MM.1S (cell line): Measurements from ENCODE around the gene CIITA.
"Not testable (repeated sequence)": the region's sequence is repeated elsewhere in the genome, so short reads cannot be mapped to it uniquely, and the experiment has no call there.

Experiments
- DNase-seq: peaks from one replicate; pipeline ENCODE4 v3.0.0-alpha.2; 2015
- H2AFZ ChIP-seq: fragments of 300-600 bp; sonication (generic); 2 replicates; pipeline ENCODE4 v1.6.0; 2016; ENCODE audit warnings: antibody characterized with exemption, low read length
- H3F3A ChIP-seq: fragments of 300-600 bp; sonication (generic); 2 replicates; pipeline ENCODE4 v1.6.1; 2016; ENCODE audit warnings: mild to moderate bottlenecking, antibody characterized with exemption, low read length, moderate library complexity, mixed read lengths; ENCODE audit not compliant: insufficient read depth
- H3K27ac ChIP-seq: fragments of 300-600 bp; sonication (generic); 2 replicates; pipeline ENCODE4 v1.5.1; 2016; ENCODE audit warnings: mild to moderate bottlenecking, low read length
- H3K27me3 ChIP-seq: fragments of 300-600 bp; sonication (generic); replicated peaks from 2 replicates; pipeline ENCODE4 v1.6.0; 2016; ENCODE audit warnings: low read length; ENCODE audit not compliant: insufficient read depth
- H3K36me3 ChIP-seq: fragments of 300-600 bp; sonication (generic); replicated peaks from 2 replicates; pipeline ENCODE4 v1.6.1; 2016; ENCODE audit warnings: mild to moderate bottlenecking, low read length, mixed read lengths; ENCODE audit not compliant: insufficient read depth
- H3K4me1 ChIP-seq: fragments of 300-600 bp; sonication (generic); 2 replicates; pipeline ENCODE4 v1.6.1; 2016; ENCODE audit warnings: low read length, mixed read lengths
- H3K4me2 ChIP-seq: fragments of 300-600 bp; sonication (generic); 2 replicates; pipeline ENCODE4 v1.6.0; 2016; ENCODE audit warnings: low read depth, low read length
- H3K4me3 ChIP-seq: fragments of 300-600 bp; sonication (generic); 2 replicates; pipeline ENCODE4 v1.5.1; 2016; ENCODE audit warnings: low read length, mixed read lengths
- H3K79me2 ChIP-seq: fragments of 300-600 bp; sonication (generic); 2 replicates; pipeline ENCODE4 v1.6.1; 2016; ENCODE audit warnings: mixed run types, low read length, mixed read lengths
- H3K9ac ChIP-seq: fragments of 300-600 bp; sonication (generic); 2 replicates; pipeline ENCODE4 v1.6.1; 2016; ENCODE audit warnings: low read length, mixed read lengths
- H3K9me2 ChIP-seq: fragments of 300-600 bp; sonication (generic); replicated peaks from 2 replicates; pipeline ENCODE4 v1.6.1; 2016; ENCODE audit warnings: mild to moderate bottlenecking, low read length, mixed read lengths; ENCODE audit not compliant: insufficient read depth
- H3K9me3 ChIP-seq: fragments of 300-600 bp; sonication (generic); replicated peaks from 2 replicates; pipeline ENCODE4 v1.6.1; 2016; ENCODE audit warnings: mild to moderate bottlenecking, low read length, mixed read lengths; ENCODE audit not compliant: insufficient read depth
- H4K20me1 ChIP-seq: fragments of 300-600 bp; sonication (generic); 2 replicates; pipeline ENCODE4 v1.6.1; 2016; ENCODE audit warnings: mild to moderate bottlenecking, low read length, moderate library complexity, mixed read lengths; ENCODE audit not compliant: insufficient read depth
- CTCF ChIP-seq: fragments of 300-600 bp; sonication (generic); IDR thresholded peaks from 2 replicates; pipeline ENCODE4 v1.5.1; 2016; ENCODE audit warnings: antibody characterized with exemption, low read length, mixed read lengths
- EZH2 ChIP-seq: fragments of 300-600 bp; sonication (generic); optimal IDR thresholded peaks from 2 replicates; pipeline ENCODE3; 2017; ENCODE audit warnings: low read depth, mild to moderate bottlenecking, antibody characterized with exemption, low read length, mixed read lengths
- EZH2phosphoT487 ChIP-seq: fragments of 300-600 bp; sonication (generic); IDR thresholded peaks from 2 replicates; pipeline ENCODE4 v1.6.1; 2018; ENCODE audit warnings: antibody characterized with exemption, low read length

Gene CIITA

GRCh38 chr16:10939649-10940234 is 62.7 kb downstream of the CIITA start:
- H3K27me3 ChIP-seq, result no peaks in the 10 kb centered on the region
- no peak overlapping the region for H2AFZ ChIP-seq
- no peak overlapping the region for H3K27ac ChIP-seq
- TF ChIP-seq EZH2phosphoT487 (no peak), CTCF (no peak), EZH2 (no peak)
- peak overlapping the region; percentile 66; the same call in 1 of the 2 replicates for H3K9ac ChIP-seq
- no peaks in the 10 kb centered on the region for H3K36me3 ChIP-seq
- H3K4me3 ChIP-seq, result 0 out of 2 replicates have a peak overlapping the region, but pooled peaks have one; percentile 82
- H3K79me2 ChIP-seq, result peaks cover 61% of the 10 kb centered on the region
- no peak for DNase-seq
- H3F3A ChIP-seq, result 0 out of 2 replicates have a peak, but pooled peaks cover 6% of the 10 kb centered on the region
- H3K4me1 ChIP-seq, result peaks cover 38% of the 10 kb centered on the region
- peak overlapping the region; percentile 91 for H3K4me2 ChIP-seq
- H3K9me3 ChIP-seq, result no peaks in the 10 kb centered on the region
- no peaks in the 10 kb centered on the region for H3K9me2 ChIP-seq
- H4K20me1 ChIP-seq, result peaks cover 6% of the 10 kb centered on the region; the same call in 1 of the 2 replicates

GRCh38 chr16:10940501-10941079 is 63.6 kb downstream of the CIITA start:
- H3K9me2 ChIP-seq, result no peaks in the 10 kb centered on the region
- H3K27me3 ChIP-seq, result no peaks in the 10 kb centered on the region
- peaks cover 61% of the 10 kb centered on the region for H3K79me2 ChIP-seq
- 0 out of 2 replicates have a peak, but pooled peaks cover 6% of the 10 kb centered on the region for H3F3A ChIP-seq
- peak overlapping the region; percentile 82 for H3K4me3 ChIP-seq
- H3K9me3 ChIP-seq, result no peaks in the 10 kb centered on the region
- peak overlapping the region; percentile 66; the same call in 1 of the 2 replicates for H3K9ac ChIP-seq
- no peaks in the 10 kb centered on the region for H3K36me3 ChIP-seq
- no peak overlapping the region for H2AFZ ChIP-seq
- TF ChIP-seq CTCF (no peak), EZH2 (no peak), EZH2phosphoT487 (no peak)
- peak overlapping the region; percentile 12; the same call in 1 of the 2 replicates for H3K27ac ChIP-seq
- peak; percentile 59 for DNase-seq
- peaks cover 6% of the 10 kb centered on the region; the same call in 1 of the 2 replicates for H4K20me1 ChIP-seq
- H3K4me1 ChIP-seq, result peaks cover 43% of the 10 kb centered on the region
- peak overlapping the region; percentile 91 for H3K4me2 ChIP-seq

GRCh38 chr16:10941127-10941933 is 64.3 kb downstream of the CIITA start:
- Histone ChIP-seq H3K9ac (peak overlapping the region; percentile 66; the same call in 1 of the 2 replicates), H3K4me1 (peaks cover 49% of the 10 kb centered on the region), H3K79me2 (peaks cover 66% of the 10 kb centered on the region), H3K36me3 (no peaks in the 10 kb centered on the region), H2AFZ (no peak overlapping the region), H3K27me3 (no peaks in the 10 kb centered on the region), H3K27ac (peak overlapping the region; percentile 12; the same call in 1 of the 2 replicates), H3K4me2 (peak overlapping the region; percentile 91), H4K20me1 (peaks cover 6% of the 10 kb centered on the region; the same call in 1 of the 2 replicates), H3K9me3 (no peaks in the 10 kb centered on the region), H3K9me2 (no peaks in the 10 kb centered on the region), H3K4me3 (peak overlapping the region; percentile 82), H3F3A (0 out of 2 replicates have a peak, but pooled peaks cover 6% of the 10 kb centered on the region)
- DNase-seq, result no peak
- TF ChIP-seq EZH2 (no peak), EZH2phosphoT487 (no peak), CTCF (no peak)

- H3K27me3 ChIP-seq, DNase-seq, H4K20me1 ChIP-seq, H3K9me3 ChIP-seq, H3K36me3 ChIP-seq, H3K27ac ChIP-seq, H3F3A ChIP-seq, H3K9me2 ChIP-seq: not testable (repeated sequence)
- peaks cover 67% of the 10 kb centered on the region for H3K79me2 ChIP-seq
- peaks cover 49% of the 10 kb centered on the region for H3K4me1 ChIP-seq
- peak overlapping the region; percentile 91; the same call in 1 of the 2 replicates for H3K4me2 ChIP-seq
- H2AFZ ChIP-seq, result peak overlapping the region; percentile 30; the same call in 1 of the 2 replicates
- H3K4me3 ChIP-seq, result peak overlapping the region; percentile 82
- H3K9ac ChIP-seq, result peak overlapping the region; percentile 63
Observed at GRCh38 chr16:10941935-10942351, 64.9 kb downstream of the CIITA start.
